Measurements from ENCODE around the gene FNDC3B. TPM values are rescaled to one million over a fixed set of nuclear protein-coding genes. Genes with fewer than 3 reads are reported as not detected.

The FNDC3B gene
- total and polyA plus RNA-seq, 9 donors: 22.1 to 198 (median 108) TPM

DNA sequence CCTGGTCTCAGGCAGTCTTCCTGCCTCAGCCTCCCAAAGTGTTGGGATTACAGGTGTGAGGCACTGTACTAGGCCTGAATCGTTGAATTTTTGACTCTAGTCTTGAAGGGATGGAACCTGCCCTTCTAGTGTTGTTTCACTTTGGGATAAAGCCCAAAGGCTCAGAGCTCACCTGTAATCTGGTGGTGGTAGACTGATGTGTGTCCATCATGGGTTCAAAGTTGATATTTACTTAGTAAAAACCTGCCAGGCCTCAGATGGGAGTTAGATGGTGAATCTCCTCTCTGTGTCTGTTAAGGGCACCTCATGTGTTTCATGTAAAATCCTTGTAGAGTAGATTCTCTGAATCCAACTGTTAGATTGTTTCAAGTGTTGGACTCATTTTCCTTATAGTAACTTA is 41.1 kb downstream of the FNDC3B start:
- H3K9me3 ChIP-seq: no peaks in the 10 kb centered on the region
- DNase-seq: no peak
- peaks cover 1% of the 10 kb centered on the region for H3K4me1 ChIP-seq (ENCODE audit: insufficient read depth)
- no peak overlapping the region for H3K4me3 ChIP-seq
- no peak overlapping the region for H3K27ac ChIP-seq
- intact Hi-C loops (cut with DNase I): no loop called here
- no peaks in the 10 kb centered on the region for H3K36me3 ChIP-seq
- 97 to 100% (median 97%) methylated on average over 1 of the region's 1 CpG for WGBS, 3 donors
- H3K27me3 ChIP-seq: no peaks in the 10 kb centered on the region
- TF ChIP-seq EP300 (IDR thresholded peaks at IDR 0.05) (no peak), POLR2A (IDR thresholded peaks at IDR 0.05) (no peak)
- TF ChIP-seq, protein P1, sequence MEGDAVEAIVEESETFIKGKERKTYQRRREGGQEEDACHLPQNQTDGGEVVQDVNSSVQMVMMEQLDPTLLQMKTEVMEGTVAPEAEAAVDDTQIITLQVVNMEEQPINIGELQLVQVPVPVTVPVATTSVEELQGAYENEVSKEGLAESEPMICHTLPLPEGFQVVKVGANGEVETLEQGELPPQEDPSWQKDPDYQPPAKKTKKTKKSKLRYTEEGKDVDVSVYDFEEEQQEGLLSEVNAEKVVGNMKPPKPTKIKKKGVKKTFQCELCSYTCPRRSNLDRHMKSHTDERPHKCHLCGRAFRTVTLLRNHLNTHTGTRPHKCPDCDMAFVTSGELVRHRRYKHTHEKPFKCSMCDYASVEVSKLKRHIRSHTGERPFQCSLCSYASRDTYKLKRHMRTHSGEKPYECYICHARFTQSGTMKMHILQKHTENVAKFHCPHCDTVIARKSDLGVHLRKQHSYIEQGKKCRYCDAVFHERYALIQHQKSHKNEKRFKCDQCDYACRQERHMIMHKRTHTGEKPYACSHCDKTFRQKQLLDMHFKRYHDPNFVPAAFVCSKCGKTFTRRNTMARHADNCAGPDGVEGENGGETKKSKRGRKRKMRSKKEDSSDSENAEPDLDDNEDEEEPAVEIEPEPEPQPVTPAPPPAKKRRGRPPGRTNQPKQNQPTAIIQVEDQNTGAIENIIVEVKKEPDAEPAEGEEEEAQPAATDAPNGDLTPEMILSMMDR (IDR thresholded peaks at IDR 0.05): no peak

DNA sequence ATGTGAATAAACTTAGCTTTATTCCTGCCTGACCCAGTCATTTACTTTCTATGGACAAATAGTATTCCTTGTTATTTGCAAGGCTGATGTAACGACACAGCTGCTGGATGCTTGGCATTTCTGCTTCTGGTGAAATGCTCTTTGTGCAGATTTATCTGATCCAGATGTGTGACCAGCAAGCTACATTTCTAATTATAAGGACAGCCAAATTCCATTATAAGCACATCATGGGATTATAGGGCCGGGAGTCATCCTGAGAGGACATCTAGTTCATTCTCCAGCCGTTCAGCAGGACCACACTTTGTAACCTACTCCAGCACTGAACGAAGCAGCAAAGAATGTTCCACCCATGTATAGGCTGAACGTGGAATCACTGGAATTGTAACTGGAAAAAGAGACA is 42.9 kb downstream of the FNDC3B start:
- no peak overlapping the region for H3K27ac ChIP-seq
- TF ChIP-seq EP300 (IDR thresholded peaks at IDR 0.05) (no peak), POLR2A (IDR thresholded peaks at IDR 0.05) (no peak)
- TF ChIP-seq, protein P1 (IDR thresholded peaks at IDR 0.05): no peak
- WGBS, 3 donors: 26 to 38% (median 32%) methylated on average over 5 of the region's 5 CpGs
- H3K36me3 ChIP-seq: no peaks in the 10 kb centered on the region
- H3K9me3 ChIP-seq: no peaks in the 10 kb centered on the region
- H3K4me1 ChIP-seq (ENCODE audit: insufficient read depth): peaks cover 6% of the 10 kb centered on the region
- H3K4me3 ChIP-seq: no peak overlapping the region
- intact Hi-C loops (cut with DNase I): no loop called here
- H3K27me3 ChIP-seq: no peaks in the 10 kb centered on the region
- DNase-seq: no peak

DNA sequence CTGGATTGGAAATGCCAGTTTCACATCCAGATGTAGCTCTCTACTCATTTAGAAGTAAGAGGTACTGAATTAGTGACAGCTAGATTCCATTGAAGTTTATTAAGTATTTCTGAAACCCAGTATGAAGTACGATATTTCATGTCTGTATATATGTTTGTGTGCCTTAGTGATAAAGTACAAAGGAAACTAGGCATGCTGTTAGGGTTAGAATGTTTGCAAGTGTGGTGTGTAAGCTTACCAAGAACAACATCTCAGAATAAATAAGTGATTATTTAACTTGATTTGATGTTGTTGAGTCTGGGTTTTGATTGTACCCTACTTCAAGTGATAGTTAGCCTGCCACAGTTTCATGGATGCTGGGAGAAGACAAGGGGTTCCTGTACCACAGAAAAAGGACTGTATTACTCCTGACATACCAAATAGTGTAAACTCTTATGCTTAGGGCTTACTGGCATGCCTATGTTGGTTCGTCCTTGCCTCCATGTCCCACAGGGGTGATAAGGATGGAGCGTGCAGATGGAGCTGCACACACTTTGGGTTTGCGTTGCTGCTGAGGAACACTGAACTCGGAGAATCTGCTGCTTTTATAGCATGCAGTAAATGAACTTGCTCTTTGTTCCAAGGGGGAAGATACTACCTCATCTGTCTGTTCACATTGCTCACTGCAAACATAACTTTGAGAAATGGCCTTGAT is 43.6 kb downstream of the FNDC3B start:
- intact Hi-C loops (cut with DNase I): no loop called here
- no peak for TF ChIP-seq POLR2A (IDR thresholded peaks at IDR 0.05)
- TF ChIP-seq EP300 (IDR thresholded peaks at IDR 0.05): no peak
- TF ChIP-seq, protein P1 (IDR thresholded peaks at IDR 0.05): no peak
- no peaks in the 10 kb centered on the region for H3K36me3 ChIP-seq
- H3K9me3 ChIP-seq: no peaks in the 10 kb centered on the region
- DNase-seq: no peak
- H3K27me3 ChIP-seq: no peaks in the 10 kb centered on the region
- H3K4me1 ChIP-seq (ENCODE audit: insufficient read depth): peaks cover 6% of the 10 kb centered on the region
- no peak overlapping the region for H3K4me3 ChIP-seq
- WGBS, 3 donors: 93 to 94% (median 94%) methylated on average over 5 of the region's 5 CpGs
- no peak overlapping the region for H3K27ac ChIP-seq

DNA sequence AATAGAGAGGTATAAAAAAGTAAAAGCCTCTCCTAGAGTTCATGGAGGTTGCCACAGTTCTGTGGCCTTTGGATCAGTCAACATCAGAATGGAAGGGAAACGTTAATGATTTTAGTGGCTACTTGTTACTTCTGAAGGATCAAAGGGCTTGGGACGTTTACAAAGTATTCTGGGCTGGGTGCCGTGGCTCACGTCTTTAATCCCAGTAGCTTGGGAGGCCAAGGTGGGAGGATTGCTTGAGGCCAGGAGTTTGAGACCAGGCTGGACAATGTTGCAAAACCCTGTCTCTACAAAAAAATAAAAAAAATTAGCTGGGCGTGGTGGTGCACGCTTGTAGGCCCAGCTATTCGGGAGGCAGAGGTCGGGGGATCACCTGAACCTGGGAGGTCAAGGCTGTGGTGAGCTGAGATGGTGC is 44.6 kb downstream of the FNDC3B start:
- Histone ChIP-seq H3K4me1 (ENCODE audit: insufficient read depth) (peaks cover 6% of the 10 kb centered on the region), H3K4me3 (no peak overlapping the region), H3K36me3 (no peaks in the 10 kb centered on the region), H3K27ac (no peak overlapping the region), H3K27me3 (no peaks in the 10 kb centered on the region), H3K9me3 (no peaks in the 10 kb centered on the region)
- intact Hi-C loops (cut with DNase I): no loop called here
- DNase-seq: no peak
- WGBS, 3 donors: 87 to 89% (median 89%) methylated on average over 8 of the region's 8 CpGs
- TF ChIP-seq, protein P1 (IDR thresholded peaks at IDR 0.05): no peak
- no peak for TF ChIP-seq EP300 (IDR thresholded peaks at IDR 0.05)
- TF ChIP-seq POLR2A (IDR thresholded peaks at IDR 0.05): no peak
